SK-N-DZ (cell line): Measurements from ENCODE around the gene EGFL8.

Experiments
- DNase-seq: peaks from one replicate; pipeline ENCODE4 v3.0.0-alpha.2; 2015; ENCODE audit warnings: low spot score

Gene EGFL8

DNA sequence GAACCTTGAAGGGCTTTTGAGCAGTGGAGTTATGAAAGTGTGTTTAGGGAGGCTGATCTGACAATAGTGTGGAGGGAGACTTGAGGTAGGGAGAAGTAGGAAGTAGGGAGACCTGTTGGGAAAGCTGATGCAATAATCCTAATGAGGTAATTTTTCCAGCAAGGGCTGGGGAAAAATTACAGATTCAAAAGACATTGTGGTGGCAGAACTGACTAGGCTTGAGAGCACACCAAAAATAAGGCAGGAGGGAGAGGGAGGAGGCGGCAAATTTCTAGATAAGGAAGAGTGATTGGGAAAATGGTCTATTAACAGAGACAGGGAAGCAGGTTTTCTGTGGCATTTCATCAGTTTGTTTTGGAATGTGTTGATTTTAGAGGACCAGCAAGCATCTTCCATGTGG lies 18.1 kb upstream of the EGFL8 start:
- no peak for DNase-seq

DNA sequence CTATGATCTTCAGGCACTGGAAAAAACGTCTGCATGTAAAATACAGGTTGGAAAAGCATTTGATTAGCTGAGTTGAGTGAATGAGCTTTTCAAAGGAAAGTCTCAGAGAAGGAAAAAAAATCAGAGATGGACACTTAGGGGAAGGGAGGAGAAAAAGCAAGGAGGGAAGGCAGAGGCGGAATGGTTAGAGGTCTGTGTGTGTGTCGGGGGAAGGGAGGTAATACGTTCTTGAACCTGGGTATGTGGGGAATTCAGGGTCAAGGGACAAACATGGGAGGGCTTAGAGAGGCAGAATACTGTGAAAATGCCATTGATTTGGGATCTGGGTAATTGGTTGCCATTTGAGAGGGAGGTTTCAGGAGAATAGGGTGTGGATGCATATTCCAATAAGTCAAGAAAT lies 17.7 kb upstream of the EGFL8 start:
- DNase-seq = no peak

DNA sequence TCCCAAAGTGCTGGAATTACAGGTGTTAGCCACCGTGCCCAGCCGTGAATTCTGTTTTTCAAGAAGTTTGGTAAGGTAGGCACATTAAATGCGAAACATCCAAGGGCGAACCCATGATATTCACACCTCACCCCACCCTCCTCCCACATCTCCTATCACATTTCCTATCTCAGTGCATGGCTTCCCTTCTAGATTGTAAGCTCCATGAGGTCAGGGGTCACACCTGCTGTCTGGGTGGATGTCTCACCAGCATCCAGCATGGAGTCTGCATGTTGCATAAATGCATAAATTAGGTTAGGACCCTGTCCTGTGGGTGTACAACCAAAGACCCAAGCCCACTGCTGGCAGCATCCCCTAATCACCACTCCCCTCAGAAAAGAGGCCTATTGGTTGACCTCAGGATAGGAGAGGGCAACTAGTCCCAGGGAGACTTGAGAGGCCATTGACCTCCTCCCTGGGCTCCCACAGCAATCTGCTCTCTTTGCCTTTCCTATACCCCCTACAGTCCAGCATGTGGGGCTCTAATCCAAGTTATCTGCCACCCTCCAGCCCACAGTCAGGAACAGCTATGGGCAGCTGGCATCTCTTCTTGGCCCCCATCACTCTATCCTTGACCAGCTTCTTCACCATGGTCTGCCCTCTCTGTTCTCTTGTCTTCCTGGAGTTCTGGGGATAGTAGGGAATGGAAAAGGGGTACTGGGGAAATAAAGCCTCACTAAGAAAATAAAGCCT lies 16.8 kb upstream of the EGFL8 start:
- no peak for DNase-seq

DNA sequence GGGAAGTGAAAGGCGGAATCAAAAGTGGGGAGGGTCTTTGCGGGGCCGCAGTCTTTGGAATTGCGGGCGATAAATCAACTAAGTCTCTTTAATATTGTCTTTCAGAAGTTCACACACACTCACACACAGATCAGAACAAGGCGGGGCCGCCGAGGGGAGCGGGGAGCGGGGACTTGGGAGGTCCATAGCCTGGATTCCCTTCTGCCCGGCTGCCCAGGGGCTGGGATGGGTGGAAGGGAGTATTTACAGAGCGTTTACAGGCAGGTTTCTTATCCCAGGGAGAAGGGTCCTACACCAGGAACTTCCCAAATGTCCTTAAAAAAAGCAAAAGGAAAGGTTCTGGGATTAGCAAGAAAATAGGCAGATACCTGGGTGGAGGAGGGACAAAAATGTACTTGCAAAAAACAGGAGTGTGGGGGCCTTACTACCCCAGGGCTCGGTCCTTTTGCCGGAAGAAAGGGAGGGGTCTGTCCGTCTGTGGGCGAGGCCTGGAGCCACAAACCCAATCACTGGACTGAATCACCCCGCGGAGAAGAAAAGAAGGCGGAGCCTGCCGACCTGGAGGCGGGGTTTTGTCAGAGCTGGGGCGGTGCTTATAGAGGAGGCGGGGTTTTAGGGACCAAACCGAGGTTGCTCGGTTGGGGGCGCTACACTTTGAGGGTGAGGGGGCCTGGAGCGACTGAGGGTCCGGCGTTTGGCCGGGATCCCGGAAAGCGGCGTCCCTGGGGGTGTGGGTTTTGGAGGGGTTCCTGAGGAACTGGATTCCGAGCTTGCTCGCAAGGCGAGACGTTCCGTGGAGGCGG lies 15.9 kb upstream of the EGFL8 start:
- no peak for DNase-seq

DNA sequence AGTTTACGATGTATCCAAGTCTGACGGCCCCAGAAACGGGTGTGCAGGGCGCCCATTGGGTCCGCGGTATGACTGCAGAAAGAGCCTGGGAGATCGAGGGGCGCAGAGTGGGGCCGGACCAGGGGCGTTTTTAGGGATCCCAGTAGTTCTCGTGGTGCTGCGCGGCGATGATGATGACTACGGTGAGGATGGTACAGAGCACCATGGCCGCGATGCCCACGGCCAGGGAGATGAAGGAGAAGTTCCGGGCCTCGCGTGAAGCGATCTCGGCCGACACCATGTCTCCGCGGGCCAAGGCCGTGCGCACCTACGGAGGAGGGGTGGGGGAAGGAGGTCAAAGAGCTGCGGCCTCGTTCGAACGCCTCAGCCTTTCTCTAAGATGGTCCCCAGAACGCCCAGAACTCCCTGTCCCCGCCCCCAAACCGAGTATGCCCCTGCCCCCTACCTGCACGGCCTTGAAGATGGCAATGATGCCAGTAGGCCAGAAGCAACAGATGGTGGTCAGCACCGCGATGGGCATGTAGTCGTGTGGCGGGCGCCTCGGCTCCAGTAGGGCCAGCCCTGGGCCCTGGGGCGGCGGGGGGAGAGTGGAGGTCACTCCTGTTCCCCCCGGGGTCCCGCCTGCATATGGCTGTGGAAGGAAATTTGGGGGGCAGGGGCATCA lies 15.2 kb upstream of the EGFL8 start:
- DNase-seq = no peak

DNA sequence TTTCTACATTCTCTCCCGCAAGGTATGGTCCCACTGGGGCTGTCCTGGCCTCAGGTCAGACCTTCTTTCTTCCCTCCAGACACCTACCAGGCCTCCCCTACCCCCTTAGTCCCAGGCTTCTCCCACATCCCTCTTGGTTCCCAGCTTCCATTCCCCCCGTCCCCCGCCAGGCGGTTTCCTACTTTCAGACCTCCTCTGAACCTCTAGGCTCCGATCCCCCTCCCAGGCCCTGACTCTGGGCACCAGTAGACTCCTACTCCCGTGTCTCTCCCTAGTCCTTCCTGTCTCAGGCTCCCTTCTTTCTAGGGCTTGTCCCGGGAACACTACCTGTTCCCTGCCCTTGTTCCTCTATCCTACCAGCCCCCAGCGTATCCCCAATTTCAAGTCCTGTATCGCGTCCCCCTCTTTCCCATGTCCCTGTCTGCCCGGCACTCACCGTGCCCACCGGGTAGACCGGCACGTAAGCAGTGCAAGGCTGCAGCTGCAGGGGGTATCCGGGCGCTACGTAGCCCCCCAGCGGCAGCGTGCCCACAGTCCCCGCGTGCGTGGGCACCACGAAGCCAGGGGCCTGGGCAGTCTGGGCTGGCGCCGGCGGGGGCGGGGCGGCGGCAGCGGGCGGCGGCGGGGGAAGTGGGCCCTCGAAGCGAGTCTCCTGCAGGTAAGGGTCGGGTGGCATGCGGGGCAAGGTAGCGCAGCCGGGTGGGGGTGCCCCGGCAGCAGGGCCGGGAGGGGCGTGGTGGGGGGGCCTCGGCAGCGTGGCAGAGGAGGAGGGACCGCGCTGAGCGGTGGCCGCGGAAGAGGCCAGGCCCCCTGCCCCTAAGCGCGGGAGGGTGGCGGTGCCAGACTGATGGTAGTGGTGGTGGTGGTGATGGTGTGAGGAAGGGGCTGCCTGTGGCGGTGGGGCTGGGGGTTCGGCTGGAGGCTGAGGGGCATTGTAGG lies 14.2 kb upstream of the EGFL8 start:
- DNase-seq = no peak

DNA sequence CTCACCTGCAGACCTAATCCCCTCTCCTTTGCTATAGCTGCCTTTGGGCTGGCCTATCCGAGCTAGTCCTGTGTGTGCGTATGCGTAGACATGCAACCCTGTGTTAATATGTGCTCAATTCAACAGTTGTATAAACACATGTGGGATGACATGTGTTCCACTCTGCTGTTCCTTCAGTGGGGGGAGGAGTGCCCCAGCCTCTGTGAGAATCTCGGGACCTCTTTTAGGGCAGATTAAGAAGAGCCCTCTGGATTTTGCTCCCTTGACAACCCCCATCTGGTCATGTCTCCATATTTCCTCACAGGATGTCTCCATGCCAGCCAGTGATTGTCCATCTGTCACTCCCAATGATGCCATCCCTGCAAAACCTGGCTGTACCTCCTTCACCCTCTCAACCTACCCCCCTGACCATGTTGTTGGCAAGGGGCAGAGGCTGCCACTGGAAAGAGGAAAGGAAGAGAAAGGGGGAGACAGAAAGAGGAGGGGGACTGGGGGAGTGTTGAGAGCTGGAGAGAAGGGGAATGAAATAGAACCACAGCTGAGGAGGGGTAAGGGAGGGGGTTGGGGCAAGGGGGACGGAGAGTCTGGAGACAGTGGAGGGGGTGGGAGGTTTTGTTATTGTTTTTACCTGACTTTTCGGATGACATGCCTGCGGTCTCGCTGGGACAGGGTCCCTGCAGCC lies 13.1 kb upstream of the EGFL8 start:
- no peak for DNase-seq

DNA sequence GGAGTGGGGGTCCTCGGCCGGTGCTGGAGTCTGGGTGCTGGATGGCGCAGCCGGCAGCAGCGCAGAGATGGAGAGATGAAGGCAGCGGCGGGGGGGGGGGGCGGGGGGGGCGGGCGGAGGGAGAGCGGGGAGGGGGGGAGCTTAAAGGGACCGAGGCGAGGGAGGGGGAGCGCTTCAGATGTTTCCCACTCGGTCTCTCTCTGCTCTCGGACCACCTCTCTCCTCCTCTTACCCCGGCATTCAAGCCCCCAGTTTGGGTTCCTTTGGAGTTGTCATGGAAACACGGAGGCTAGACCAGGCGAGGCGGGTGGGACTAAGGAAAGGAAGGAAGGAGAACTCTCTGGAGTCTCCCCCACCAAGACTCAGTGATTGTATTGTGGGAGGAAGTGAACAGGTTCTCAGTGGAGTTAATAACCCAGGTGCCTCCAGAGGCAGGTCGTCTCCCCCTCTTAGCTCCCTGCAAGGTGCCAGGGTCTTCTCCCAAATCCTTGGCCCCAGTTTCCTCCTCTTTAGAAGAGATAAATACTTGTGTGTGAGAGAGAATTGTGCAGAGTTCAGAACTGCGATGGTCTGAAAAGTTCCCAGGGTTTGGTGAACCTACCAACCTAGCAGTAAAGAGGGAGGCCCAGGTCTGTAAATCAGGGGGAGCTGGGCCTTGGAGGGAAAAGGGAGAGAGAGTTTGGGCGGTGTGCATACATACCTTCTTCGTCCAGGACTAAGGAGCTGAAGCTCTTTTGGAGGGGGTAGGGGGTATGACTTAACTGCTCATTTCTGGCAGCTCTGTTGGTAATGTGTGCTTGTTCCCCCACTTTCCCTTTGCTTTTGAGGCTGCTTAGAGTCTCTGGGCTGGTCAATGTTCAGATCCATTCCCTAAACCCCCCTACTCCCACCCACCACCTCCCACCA lies 12.3 kb upstream of the EGFL8 start, which contains the start of gene PRRT1:
TSS of gene PRRT1 (minus strand) at position 77 of the 906 bp plus-strand sequence. CDS start 112 bp downstream, outside the sequence.
- peak; percentile 33 for DNase-seq

DNA sequence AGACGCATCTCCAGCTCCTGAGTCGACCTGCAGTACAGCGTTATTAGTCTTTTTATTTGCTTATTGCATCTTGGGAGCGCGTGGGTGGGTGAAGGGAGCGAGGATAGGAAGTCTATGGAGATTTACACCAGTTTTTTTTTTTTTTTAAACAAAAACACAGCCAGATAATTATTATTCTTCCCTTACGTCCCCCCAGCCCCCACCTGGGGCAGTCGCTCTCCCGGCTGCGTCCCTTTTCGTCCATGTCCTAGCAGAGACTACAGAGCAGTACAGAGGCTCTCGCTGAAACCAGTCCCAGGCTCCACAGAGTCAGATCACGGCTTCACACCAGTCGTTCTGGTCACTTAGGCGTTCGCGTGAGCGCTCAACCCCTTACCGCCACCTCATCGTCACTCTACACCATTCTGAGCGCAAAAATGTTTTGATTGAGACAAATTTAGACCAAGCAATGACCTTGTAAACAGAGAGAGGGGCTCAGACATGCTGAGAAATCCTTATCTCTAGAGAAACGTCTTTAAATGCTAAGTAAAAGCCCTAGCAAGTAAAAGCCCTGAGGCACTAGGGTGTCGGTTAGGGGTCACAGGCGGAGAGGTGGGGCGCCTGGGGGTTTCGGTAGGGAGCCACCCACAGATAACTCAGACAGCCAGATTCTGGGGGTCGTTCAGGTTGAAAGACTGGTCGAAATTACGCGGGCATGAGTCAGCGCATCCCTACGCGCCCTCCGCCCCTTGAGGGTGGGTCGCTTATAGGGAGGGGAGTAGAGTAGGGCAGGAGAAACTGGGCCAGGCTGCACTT lies 11.4 kb upstream of the EGFL8 start:
- peak; percentile 68 for DNase-seq

DNA sequence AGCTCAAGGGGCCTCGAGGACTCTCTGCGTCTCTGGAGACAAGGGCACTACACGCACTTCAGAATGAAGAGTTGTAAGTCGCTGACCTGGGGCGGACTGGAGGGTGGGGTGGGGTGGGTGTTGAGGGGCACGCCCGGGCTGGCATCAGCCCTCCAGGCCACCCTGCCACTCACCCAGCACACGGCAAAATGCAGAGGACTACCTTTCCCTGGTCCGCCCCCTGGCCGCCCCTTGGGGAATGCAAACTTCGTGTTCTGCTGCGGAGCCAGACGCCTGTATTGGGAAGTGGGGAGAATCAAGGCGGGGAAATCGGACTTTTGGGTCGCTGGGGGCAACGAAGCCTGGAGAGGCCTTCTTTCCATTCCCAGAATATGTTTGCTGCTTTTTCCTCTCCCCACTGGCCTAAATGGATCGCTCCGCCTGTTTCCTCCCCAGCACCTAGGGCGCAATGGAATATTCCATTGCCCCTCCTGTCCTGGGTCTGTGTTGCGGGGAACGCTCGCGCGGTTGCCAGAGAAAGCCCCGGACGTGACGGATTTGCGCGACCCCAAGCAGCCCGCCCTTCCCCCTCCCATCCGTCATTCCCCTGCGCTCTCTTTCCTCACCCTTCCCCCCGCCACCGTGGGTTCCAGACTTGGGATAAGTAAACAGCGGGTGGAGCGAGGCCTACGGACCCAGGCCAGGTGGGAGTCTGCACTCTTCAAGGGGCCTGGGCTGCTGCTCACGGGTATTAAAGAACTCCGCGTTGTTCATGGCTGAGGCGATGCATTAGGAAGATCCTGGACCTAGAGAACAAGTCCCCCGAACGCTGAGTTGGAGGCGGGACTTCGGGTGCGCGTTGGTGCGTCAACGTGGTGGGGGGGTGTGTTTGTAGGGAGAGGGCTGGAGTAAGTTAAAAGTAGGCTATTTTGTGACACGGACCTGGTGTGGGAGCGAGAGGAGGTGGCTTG lies 10.6 kb upstream of the EGFL8 start, which contains the start of gene PPT2:
TSS of gene PPT2 (plus strand) at position 578 of the 950 bp plus-strand sequence. CDS start 454 bp downstream, outside the sequence.
- peak; percentile 91 for DNase-seq

DNA sequence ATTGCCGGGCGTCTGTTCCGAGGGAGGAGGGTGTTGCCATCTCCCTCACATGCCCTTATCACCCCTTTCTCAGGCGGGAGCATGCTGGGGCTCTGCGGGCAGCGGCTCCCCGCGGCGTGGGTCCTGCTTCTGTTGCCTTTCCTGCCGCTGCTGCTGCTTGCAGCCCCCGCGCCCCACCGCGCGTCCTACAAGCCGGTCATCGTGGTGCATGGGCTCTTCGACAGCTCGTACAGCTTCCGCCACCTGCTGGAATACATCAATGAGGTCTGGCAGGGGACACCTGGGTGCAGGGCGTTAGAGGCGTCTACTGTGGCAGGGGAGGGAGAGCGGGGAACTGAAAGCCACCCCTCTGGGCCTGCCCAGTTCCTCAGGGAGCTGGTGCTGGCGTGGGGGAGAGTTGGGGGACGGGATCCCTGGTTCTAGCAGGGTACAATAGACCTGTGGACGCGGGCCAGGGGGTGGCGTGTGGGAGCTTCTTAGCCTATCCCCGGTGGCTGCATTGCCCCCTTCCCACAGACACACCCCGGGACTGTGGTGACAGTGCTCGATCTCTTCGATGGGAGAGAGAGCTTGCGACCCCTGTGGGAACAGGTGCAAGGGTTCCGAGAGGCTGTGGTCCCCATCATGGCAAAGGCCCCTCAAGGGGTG lies 9.8 kb upstream of the EGFL8 start:
- peak; percentile 79 for DNase-seq

DNA sequence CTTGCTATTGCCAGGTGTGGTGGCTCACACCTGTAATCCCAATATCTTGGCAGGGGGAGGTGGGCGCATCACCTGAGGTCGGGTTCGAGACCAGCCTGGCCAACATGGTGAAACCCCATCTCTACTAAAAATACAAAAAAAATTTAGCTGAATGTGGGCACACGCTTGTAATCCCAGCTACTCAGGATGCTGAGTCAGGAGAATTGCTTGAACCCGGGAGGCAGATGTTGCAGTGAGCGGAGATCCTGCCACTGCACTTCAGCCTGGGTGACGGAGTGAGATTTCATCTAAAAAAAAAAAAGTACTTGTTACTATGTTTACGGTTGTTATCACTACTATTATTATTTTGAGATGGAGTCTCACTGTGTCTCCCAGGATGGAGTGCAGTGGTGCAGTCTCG lies 7.5 kb upstream of the EGFL8 start:
- DNase-seq = no peak

DNA sequence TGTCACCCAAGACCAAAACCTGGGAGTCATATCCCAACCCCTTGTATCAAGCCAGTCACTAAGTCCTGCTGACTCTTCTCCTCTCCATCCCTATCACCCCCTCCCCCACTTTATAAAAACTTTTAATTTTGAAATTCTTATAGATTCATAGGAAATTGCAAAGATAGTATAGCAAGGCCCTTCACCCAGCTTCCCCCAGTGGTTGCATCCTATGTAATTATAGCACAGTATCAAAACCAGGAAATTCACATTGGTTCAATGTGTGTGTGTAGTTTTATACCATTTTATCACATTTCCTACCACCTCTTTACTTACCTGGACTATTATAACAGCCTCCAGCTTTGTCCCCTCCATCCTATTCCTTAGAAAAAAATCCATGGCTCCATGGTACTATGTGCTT lies 6.3 kb upstream of the EGFL8 start:
- no peak for DNase-seq

DNA sequence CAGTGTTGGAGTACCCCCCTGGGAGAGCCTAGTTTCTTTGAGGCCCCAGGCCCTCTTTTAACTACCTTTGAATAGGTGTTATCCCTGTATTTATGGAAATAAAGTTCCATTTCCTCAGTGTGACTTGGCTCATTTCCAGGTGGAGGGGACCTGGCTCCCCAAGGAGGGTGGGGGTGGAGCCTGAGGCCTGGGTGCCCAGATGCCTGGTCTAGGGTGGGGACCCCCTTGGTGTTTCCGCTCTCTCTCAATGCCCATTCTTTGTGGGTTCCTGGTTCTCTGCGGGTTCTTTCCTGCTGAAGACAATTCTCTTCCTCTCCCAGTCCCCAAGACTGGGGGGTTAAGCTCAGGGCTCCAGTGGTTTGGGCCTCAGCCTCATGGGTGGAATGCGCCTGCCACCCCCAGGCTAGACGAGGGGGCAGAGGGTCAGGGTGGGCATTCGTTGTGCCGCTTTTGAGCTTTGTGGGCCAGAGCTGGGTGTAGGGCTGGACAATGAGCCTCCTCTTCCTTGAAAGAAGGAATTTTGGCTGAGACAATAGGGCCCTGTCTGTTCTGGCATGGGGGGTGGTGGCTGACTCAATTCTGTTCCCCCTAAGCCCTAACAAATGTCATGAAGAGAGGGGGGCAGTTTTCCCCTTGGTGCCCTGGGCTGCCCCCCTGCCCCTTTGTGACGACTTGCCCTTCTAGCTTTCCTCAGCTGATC lies 686 bp upstream of the EGFL8 start:
- DNase-seq = no peak

DNA sequence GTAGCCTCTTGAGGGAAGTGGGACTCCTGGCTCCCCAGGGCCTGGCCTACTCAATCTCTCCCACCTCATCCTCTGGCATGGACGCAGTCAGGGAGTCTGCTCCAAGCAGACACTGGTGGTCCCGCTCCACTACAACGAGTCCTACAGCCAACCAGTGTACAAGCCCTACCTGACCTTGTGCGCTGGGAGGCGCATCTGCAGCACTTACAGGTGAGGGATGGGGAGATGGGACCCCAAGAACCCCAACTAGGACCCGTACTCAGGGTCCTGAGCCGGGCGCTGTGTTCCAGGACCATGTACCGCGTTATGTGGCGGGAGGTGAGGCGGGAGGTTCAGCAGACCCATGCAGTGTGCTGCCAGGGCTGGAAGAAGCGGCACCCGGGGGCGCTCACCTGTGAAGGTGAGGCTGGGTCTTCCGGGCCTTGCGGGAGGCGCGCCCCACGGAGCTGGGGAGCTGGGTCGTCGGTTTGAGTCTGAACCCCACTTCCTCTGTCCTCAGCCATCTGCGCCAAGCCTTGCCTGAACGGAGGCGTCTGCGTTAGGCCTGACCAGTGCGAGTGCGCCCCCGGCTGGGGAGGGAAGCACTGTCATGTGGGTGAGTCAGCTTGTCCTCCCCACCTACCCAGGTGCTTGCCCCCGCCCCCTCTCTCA lies 2.1 kb downstream of the EGFL8 start:
- no peak for DNase-seq
